Smooth muscle cell (in vitro differentiated cells): ENCODE results near the gene CTXND1. TPM values are rescaled to one million over a fixed set of nuclear protein-coding genes. Genes with fewer than 3 reads are reported as not detected.

Experiments used
- DNase-seq: peaks from one replicate; lab custom pipeline; 2025; ENCODE audit not compliant: unreplicated experiment; lab: John Stamatoyannopoulos, UW
- H2AFZ ChIP-seq: fragments of 200-600 bp; sonication (generic); 2 replicates; pipeline ENCODE4 v1.6.0; 2016; ENCODE audit warnings: antibody characterized with exemption, low read depth, mild to moderate bottlenecking
- H3F3A ChIP-seq: fragments of 200-600 bp; sonication (generic); 2 replicates; pipeline ENCODE4 v1.6.0; 2017; ENCODE audit warnings: antibody characterized with exemption, low read depth
- H3K27ac ChIP-seq: fragments of 200-600 bp; sonication (generic); 2 replicates; pipeline ENCODE4 v1.5.1; 2016; ENCODE audit warnings: low read depth, mild to moderate bottlenecking
- H3K27me3 ChIP-seq: fragments of 200-600 bp; sonication (generic); 2 replicates; pipeline ENCODE4 v1.6.1; 2016; ENCODE audit warnings: low read depth, mild to moderate bottlenecking
- H3K36me3 ChIP-seq: fragments of 200-600 bp; sonication (generic); 2 replicates; pipeline ENCODE4 v1.5.1; 2016; ENCODE audit warnings: low read depth
- H3K4me1 ChIP-seq: fragments of 200-600 bp; sonication (generic); 2 replicates; pipeline ENCODE4 v1.5.1; 2016; ENCODE audit warnings: low read depth
- H3K4me2 ChIP-seq: fragments of 200-600 bp; sonication (generic); 2 replicates; pipeline ENCODE4 v1.6.0; 2016; ENCODE audit warnings: mild to moderate bottlenecking
- H3K4me3 ChIP-seq: fragments of 200-600 bp; sonication (generic); 2 replicates; pipeline ENCODE4 v1.5.1; 2016; ENCODE audit warnings: mild to moderate bottlenecking
- H3K79me2 ChIP-seq: fragments of 200-600 bp; sonication (generic); 2 replicates; pipeline ENCODE4 v1.6.0; 2016; ENCODE audit warnings: low read depth, mild to moderate bottlenecking
- H3K9ac ChIP-seq: fragments of 200-600 bp; sonication (generic); 2 replicates; pipeline ENCODE4 v1.6.0; 2016; ENCODE audit warnings: low read depth
- H3K9me3 ChIP-seq: fragments of 200-600 bp; sonication (generic); replicated peaks from 2 replicates; pipeline ENCODE4 v1.5.1; 2016; ENCODE audit warnings: low read depth
- H4K20me1 ChIP-seq: fragments of 200-600 bp; sonication (generic); 2 replicates; pipeline ENCODE4 v1.6.0; 2016; ENCODE audit warnings: low read depth
- CTCF ChIP-seq: fragments of 200-600 bp; sonication (generic); IDR thresholded peaks from 2 replicates; pipeline ENCODE4 v1.5.1; 2017; ENCODE audit warnings: borderline replicate concordance, mild to moderate bottlenecking, antibody characterized with exemption; ENCODE audit not compliant: insufficient read depth, poor library complexity, severe bottlenecking
- WGBS: methylation state at CpG from one replicate; pipeline ENCODE4 v1.1.7; 2016; ENCODE audit warnings: low lambda C conversion rate; 5-methylcytosine and 5-hydroxymethylcytosine counted together
- polyA plus RNA-seq: library from polyadenylated mRNA; unstranded; fragments of >200 nt; fragmentation: Nextera tagmentation; extraction: Ambion mirVana; gene quantifications from 2 replicates; pipeline ENCODE4 v1.2.1, GENCODE V29; 2016
- total RNA-seq: library from RNA; depleted of rRNA; stranded (reverse); fragments of >200 nt; gene quantifications from 2 replicates; pipeline ENCODE4 v1.2.3, GENCODE V29; 2014

The CTXND1 gene
- total and polyA plus RNA-seq, 2 experiments from 2014 or later, result 0.06 TPM; not detected in 1

DNA sequence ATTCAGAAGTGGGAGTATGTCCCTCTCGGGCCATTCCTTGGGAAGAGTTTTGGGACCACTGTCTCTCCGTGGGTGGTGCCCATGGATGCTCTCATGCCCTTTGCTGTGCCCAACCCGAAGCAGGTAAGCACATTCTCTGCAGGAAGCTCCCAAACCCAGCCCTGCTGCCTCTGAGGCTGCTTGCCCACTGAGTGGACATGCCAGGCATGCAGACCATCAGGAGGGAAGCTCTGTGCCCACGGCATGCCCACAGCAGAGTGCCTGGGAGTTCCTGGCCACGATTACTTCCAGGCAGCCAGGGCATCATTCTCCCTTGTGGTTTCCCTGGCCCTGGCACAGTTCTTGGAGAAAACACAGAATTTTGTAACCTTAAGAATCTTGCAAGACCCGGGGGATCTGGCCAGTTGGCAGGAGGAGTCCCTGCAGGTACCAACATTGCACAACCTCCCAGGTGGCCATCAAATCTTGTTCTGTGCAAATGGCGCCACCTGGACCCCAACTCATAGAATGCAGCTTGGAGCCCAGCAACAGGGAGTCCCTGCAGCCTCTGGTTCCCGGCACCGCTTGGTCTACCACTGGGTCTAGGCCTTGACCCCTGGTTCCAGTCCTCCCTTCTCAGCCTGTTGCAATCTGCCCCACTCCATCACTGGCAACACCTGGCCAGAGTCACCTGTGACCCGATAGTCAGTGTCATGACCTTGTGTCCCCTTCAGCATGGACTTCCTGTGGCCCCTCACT, 78.8 kb downstream of the CTXND1 start:
- Histone ChIP-seq H3K27ac (no peak overlapping the region), H3K9me3 (no peaks in the 10 kb centered on the region), H3K4me1 (no peaks in the 10 kb centered on the region), H3K27me3 (no peaks in the 10 kb centered on the region), H2AFZ (no peak overlapping the region), H3K9ac (no peak overlapping the region), H3K79me2 (no peaks in the 10 kb centered on the region), H3K4me3 (no peak overlapping the region), H3F3A (no peaks in the 10 kb centered on the region), H3K36me3 (no peaks in the 10 kb centered on the region), H3K4me2 (no peak overlapping the region), H4K20me1 (no peaks in the 10 kb centered on the region)
- TF ChIP-seq CTCF, result peak; percentile 62
- DNase-seq, result no peak
- WGBS, result 75% methylated on average over 10 of the region's 10 CpGs

- Histone ChIP-seq H3F3A (no peaks in the 10 kb centered on the region), H3K4me2 (no peak overlapping the region), H3K9ac (no peak overlapping the region), H3K79me2 (no peaks in the 10 kb centered on the region), H3K9me3 (no peaks in the 10 kb centered on the region), H3K27ac (no peak overlapping the region), H4K20me1 (no peaks in the 10 kb centered on the region), H3K4me1 (no peaks in the 10 kb centered on the region), H2AFZ (no peak overlapping the region), H3K4me3 (no peak overlapping the region), H3K27me3 (no peaks in the 10 kb centered on the region), H3K36me3 (no peaks in the 10 kb centered on the region)
- no peak for TF ChIP-seq CTCF
- 73% methylated on average over 8 of the region's 8 CpGs for WGBS
- no peak for DNase-seq
These were observed 79.6 kb downstream of the CTXND1 start for GRCh38 chr15:80172401-80172800.

- WGBS, result 78% methylated on average over 4 of the region's 4 CpGs
- Histone ChIP-seq H2AFZ (no peak overlapping the region), H3K36me3 (no peaks in the 10 kb centered on the region), H3K27me3 (no peaks in the 10 kb centered on the region), H3K27ac (no peak overlapping the region), H3K79me2 (no peaks in the 10 kb centered on the region), H3K4me1 (no peaks in the 10 kb centered on the region), H3K9me3 (no peaks in the 10 kb centered on the region), H3K4me2 (no peak overlapping the region), H3K4me3 (no peak overlapping the region), H4K20me1 (no peaks in the 10 kb centered on the region), H3K9ac (no peak overlapping the region), H3F3A (no peaks in the 10 kb centered on the region)
- DNase-seq, result no peak
- TF ChIP-seq CTCF, result no peak
These were observed 80.2 kb downstream of the CTXND1 start for GRCh38 chr15:80171787-80172186.

GRCh38 chr15:80170596-80170995, 81.4 kb downstream of the CTXND1 start:
- DNase-seq, result no peak
- H3K4me1 ChIP-seq, result no peaks in the 10 kb centered on the region
- 95% methylated on average over 2 of the region's 2 CpGs for WGBS
- H3K4me2 ChIP-seq, result no peak overlapping the region
- H2AFZ ChIP-seq, result no peak overlapping the region
- no peaks in the 10 kb centered on the region for H3K27me3 ChIP-seq
- no peaks in the 10 kb centered on the region for H4K20me1 ChIP-seq
- H3K9me3 ChIP-seq, result no peaks in the 10 kb centered on the region
- TF ChIP-seq CTCF, result no peak
- H3K4me3 ChIP-seq, result no peak overlapping the region
- no peak overlapping the region for H3K27ac ChIP-seq
- no peak overlapping the region for H3K9ac ChIP-seq
- no peaks in the 10 kb centered on the region for H3K79me2 ChIP-seq
- H3F3A ChIP-seq, result no peaks in the 10 kb centered on the region
- H3K36me3 ChIP-seq, result no peaks in the 10 kb centered on the region
